GM12878 (cell line): ENCODE results near the gene FAM234A. TPM values are rescaled to one million over a fixed set of nuclear protein-coding genes. Genes with fewer than 3 reads are reported as not detected.

Source experiments
- ATF7 ChIP-seq: fragments of 450-650 bp; IDR thresholded peaks from 2 replicates; pipeline ENCODE4 v1.6.1; 2016; ENCODE audit warnings: low read depth, mild to moderate bottlenecking
- BRCA1 ChIP-seq: IDR thresholded peaks from 2 replicates; pipeline ENCODE4 v1.6.1; 2011; ENCODE audit warnings: low read depth, low read length, improper control_type of control experiment
- DPF2 ChIP-seq: fragments of 450-650 bp; IDR thresholded peaks from 2 replicates; pipeline ENCODE4 v1.6.1; 2017; ENCODE audit warnings: mild to moderate bottlenecking
- ELK1 ChIP-seq: IDR thresholded peaks from 2 replicates; pipeline ENCODE4 v1.6.1; 2012; ENCODE audit warnings: low read depth, low read length, improper control_type of control experiment
- HDGF ChIP-seq: fragments of 450-650 bp; IDR thresholded peaks from 2 replicates; pipeline ENCODE4 v1.6.1; 2016; ENCODE audit warnings: antibody characterized with exemption
- IKZF1 ChIP-seq: fragments of 450-650 bp; conservative IDR thresholded peaks from 2 replicates; pipeline ENCODE4 v1.6.1; 2017; ENCODE audit warnings: antibody characterized with exemption, mild to moderate bottlenecking
- IRF3 ChIP-seq: fragments of 450-650 bp; IDR thresholded peaks from 2 replicates; pipeline ENCODE4 v1.6.1; 2014; ENCODE audit warnings: mild to moderate bottlenecking
- MYC ChIP-seq: IDR thresholded peaks from 2 replicates; pipeline ENCODE4 v1.6.1; 2011; ENCODE audit warnings: mild to moderate bottlenecking, low read length, moderate library complexity, inconsistent platforms; ENCODE audit not compliant: insufficient read depth, insufficient replicate concordance, insufficient read length, severe bottlenecking
- NFIC ChIP-seq: IDR thresholded peaks from 2 replicates; pipeline ENCODE4 v1.6.1; 2012; ENCODE audit warnings: low read depth, mild to moderate bottlenecking, inconsistent platforms, low read length, moderate library complexity
- NR2C2 ChIP-seq: IDR thresholded peaks from 2 replicates; pipeline ENCODE4 v1.6.1; 2011; ENCODE audit warnings: borderline replicate concordance, low read depth; ENCODE audit not compliant: control insufficient read depth, insufficient read length
- NR2F1 ChIP-seq: fragments of 450-650 bp; conservative IDR thresholded peaks from 2 replicates; pipeline ENCODE4 v1.6.1; 2017; ENCODE audit warnings: mild to moderate bottlenecking
- PAX5 ChIP-seq: IDR thresholded peaks from 2 replicates; pipeline ENCODE4 v1.6.1; 2011; ENCODE audit warnings: low read depth, low read length, borderline replicate concordance
- PKNOX1 ChIP-seq: fragments of 450-650 bp; IDR thresholded peaks from 2 replicates; pipeline ENCODE4 v1.6.1; 2016; ENCODE audit warnings: mild to moderate bottlenecking
- POU2F2 ChIP-seq: IDR thresholded peaks from 3 replicates; pipeline ENCODE4 v1.6.1; 2011; ENCODE audit warnings: low read depth, mild to moderate bottlenecking, low read length, borderline replicate concordance
- RAD21 ChIP-seq: IDR thresholded peaks from 2 replicates; pipeline ENCODE4 v1.6.1; 2011; ENCODE audit warnings: mild to moderate bottlenecking, low read depth, low read length, moderate library complexity; ENCODE audit not compliant: insufficient read depth
- RB1 ChIP-seq: fragments of 450-650 bp; formaldehyde crosslinking; IDR thresholded peaks from 2 replicates; pipeline ENCODE4 v1.6.1; 2017; ENCODE audit warnings: mild to moderate bottlenecking, borderline replicate concordance
- RELA ChIP-seq: fragments of 450-650 bp; IDR thresholded peaks from 2 replicates; pipeline ENCODE4 v1.8.0; 2014; ENCODE audit warnings: borderline replicate concordance; ENCODE audit not compliant: partially characterized antibody
- SP1 ChIP-seq: IDR thresholded peaks from one replicate; pipeline ENCODE4 v1.6.1; 2011; ENCODE audit warnings: low read depth, low read length
- SPI1 ChIP-seq: IDR thresholded peaks from 2 replicates; pipeline ENCODE4 v1.6.1; 2011; ENCODE audit warnings: low read depth, mild to moderate bottlenecking, low read length, moderate library complexity, borderline replicate concordance; ENCODE audit not compliant: insufficient read depth
- SREBF1 ChIP-seq: IDR thresholded peaks from 2 replicates; pipeline ENCODE4 v1.6.1; 2012; ENCODE audit warnings: mild to moderate bottlenecking, low read length
- STAT3 ChIP-seq: IDR thresholded peaks from 2 replicates; pipeline ENCODE4 v1.6.1; 2011; ENCODE audit warnings: low read depth, low read length, improper control_type of control experiment
- SUPT20H ChIP-seq: IDR thresholded peaks from 2 replicates; pipeline ENCODE4 v1.6.1; 2011; ENCODE audit warnings: low read depth, mild to moderate bottlenecking, low read length, moderate library complexity, borderline replicate concordance; ENCODE audit not compliant: control insufficient read depth
- TARDBP ChIP-seq: IDR thresholded peaks from 2 replicates; pipeline ENCODE4 v1.6.1; 2016; ENCODE audit warnings: borderline replicate concordance
- YBX1 ChIP-seq: fragments of 450-650 bp; IDR thresholded peaks from 2 replicates; pipeline ENCODE4 v1.6.1; 2016; ENCODE audit warnings: antibody characterized with exemption
- ZZZ3 ChIP-seq: IDR thresholded peaks from 2 replicates; pipeline ENCODE4 v1.6.1; 2011; ENCODE audit warnings: low read depth; ENCODE audit not compliant: control insufficient read depth, insufficient read length
- polyA plus RNA-seq, 11 experiments: library from polyadenylated mRNA; depleted of rRNA in 4 of 11; unstranded in 6 of 11; stranded (reverse) in 5 of 11; fragments of >200 nt; fragmentation: Nextera tagmentation in 4 of 11; fragmentation: Illumina TruSeq in 1 of 11; extraction: Ambion mirVana in 4 of 11; extraction: Trizol in 1 of 11; gene quantifications; 1 replicate in 1 of 11; 2 replicates in 10 of 11; pipeline versions ENCODE4 v1.2.1 to v1.2.3, GENCODE V29; 2011 to 2016; ENCODE audit warnings: inconsistent platforms in 2 of 11, missing spikeins in 2 of 11, low read depth in 1 of 11
- total RNA-seq, 4 experiments: library from RNA; depleted of rRNA in 3 of 4; stranded (reverse); fragments of >200 nt in 3 of 4; fragmentation: Illumina TruSeq in 1 of 4; extraction: Trizol in 1 of 4; gene quantifications; 2 replicates each; pipeline versions ENCODE4 v1.2.1 to v1.2.3, GENCODE V29; 2013 to 2021
- TF ChIP-seq, protein P1 (sequence below), 3 experiments: IDR thresholded peaks in 2 of 3; conservative IDR thresholded peaks in 1 of 3; 2 replicates each; pipeline ENCODE4 v1.5.1; 2011; ENCODE audit warnings: low read depth in 3 of 3, low read length in 3 of 3, mild to moderate bottlenecking in 3 of 3, control low read depth in 2 of 3, moderate library complexity in 2 of 3, inconsistent platforms in 1 of 3, mixed read lengths in 1 of 3; ENCODE audit not compliant: control insufficient read depth in 2 of 3, insufficient read depth in 1 of 3; ENCODE audit errors: extremely low read depth in 1 of 3

Gene FAM234A
- total and polyA plus RNA-seq, 10 of the 15 experiments (the other 5 are each of a cell fraction or from before 2014, with no cell fraction given), result 1.6 to 37.6 (median 17.3) TPM

DNA sequence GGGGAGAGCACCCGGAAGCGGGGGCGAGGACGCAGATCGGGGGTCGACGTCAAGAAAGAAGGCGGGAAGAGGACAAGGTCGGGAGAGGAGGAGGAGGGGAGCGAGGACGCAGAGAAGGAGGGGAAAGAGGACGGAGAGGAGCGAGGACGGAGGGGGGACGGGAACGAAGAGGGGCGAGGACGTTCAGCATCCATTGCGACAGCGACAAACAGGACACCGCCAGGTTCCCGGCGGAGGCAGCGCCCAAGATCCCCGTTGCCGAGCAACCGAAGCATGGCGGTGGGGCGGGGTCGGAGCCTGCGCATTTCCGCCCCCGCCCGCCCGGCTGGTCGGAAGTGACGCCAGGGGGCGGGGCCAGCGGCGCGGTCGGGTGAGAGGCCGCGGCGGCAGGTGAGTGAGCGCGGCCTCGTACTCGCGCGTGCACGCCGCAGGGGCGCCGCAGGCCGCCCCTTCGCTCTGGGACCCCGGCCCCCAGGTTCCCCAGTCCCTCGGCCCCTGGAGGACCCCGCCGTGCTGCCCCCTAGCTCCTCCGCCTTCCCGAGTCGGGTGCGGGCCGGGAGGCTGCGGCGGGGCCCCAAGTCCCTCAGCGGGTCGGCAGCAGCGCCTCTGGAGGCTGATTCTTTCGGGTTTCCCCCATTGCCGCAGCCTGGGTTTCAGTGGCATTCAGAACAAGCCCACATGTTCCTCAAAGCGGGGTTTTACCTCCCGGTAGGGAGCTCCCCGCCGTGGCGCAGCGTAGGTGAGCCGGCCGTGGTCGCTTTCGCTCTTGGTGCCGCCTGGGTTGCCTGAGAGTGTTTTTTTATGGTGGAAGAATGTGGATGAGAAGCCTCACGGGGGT lies at the start of gene FAM234A (continued):
- TF ChIP-seq ATF7, result peak; percentile 53
- peak; percentile 56 for TF ChIP-seq SP1
- TF ChIP-seq NFIC, result no peak; the same call in 1 of the 2 replicates
- no peak for TF ChIP-seq SREBF1
- TF ChIP-seq PAX5, result peak; percentile 86
- 0 out of 2 replicates have a peak, but pooled peaks have one; percentile 31 for TF ChIP-seq IRF3
- TF ChIP-seq ZZZ3, result no peak
- no peak for TF ChIP-seq MYC
- peak; percentile 85 for TF ChIP-seq IKZF1
- no peak for TF ChIP-seq SPI1
- no peak for TF ChIP-seq TARDBP
- TF ChIP-seq NR2C2, result no peak
- no peak for TF ChIP-seq BRCA1
- TF ChIP-seq HDGF, result peak; percentile 97
- TF ChIP-seq, protein P1, sequence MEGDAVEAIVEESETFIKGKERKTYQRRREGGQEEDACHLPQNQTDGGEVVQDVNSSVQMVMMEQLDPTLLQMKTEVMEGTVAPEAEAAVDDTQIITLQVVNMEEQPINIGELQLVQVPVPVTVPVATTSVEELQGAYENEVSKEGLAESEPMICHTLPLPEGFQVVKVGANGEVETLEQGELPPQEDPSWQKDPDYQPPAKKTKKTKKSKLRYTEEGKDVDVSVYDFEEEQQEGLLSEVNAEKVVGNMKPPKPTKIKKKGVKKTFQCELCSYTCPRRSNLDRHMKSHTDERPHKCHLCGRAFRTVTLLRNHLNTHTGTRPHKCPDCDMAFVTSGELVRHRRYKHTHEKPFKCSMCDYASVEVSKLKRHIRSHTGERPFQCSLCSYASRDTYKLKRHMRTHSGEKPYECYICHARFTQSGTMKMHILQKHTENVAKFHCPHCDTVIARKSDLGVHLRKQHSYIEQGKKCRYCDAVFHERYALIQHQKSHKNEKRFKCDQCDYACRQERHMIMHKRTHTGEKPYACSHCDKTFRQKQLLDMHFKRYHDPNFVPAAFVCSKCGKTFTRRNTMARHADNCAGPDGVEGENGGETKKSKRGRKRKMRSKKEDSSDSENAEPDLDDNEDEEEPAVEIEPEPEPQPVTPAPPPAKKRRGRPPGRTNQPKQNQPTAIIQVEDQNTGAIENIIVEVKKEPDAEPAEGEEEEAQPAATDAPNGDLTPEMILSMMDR (IDR thresholded peaks at IDR 0.05 in 2 of 3, conservative IDR thresholded peaks at IDR 0.05 in 1 of 3; ENCODE audit: control insufficient read depth in 2 of 3, extremely low read depth in 1 of 3, insufficient read depth in 1 of 3, low read depth in 3 of 3, low read length in 3 of 3), result peak; percentile 37 to 62 (median 55)
- TF ChIP-seq ELK1, result peak; percentile 41
- TF ChIP-seq RB1, result peak; percentile 31; the same call in 1 of the 2 replicates
- no peak for TF ChIP-seq SUPT20H
- peak; percentile 84 for TF ChIP-seq NR2F1
- TF ChIP-seq RAD21, result 0 out of 2 replicates have a peak, but pooled peaks have one; percentile 16
- TF ChIP-seq POU2F2, result peak; percentile 38; the same call in 2 of the 3 replicates
- peak; percentile 96 for TF ChIP-seq DPF2
- no peak for TF ChIP-seq YBX1
- TF ChIP-seq RELA, result no peak
- TF ChIP-seq STAT3, result no peak
- TF ChIP-seq PKNOX1, result no peak
